Adrenal gland (tissue), 5 donors: ENCODE data around the gene S1PR1.

Experiments
- CTCF ChIP-seq, 6 experiments: fragments of 450-650 bp in 4 of 6; fragments of 200-600 bp in 2 of 6; sonication (generic) in 1 of 6; IDR thresholded peaks; 1 replicate in 5 of 6; 2 replicates in 1 of 6; pipeline versions ENCODE4 v1.5.1 to v1.8.0; 2016 to 2021; ENCODE audit warnings: antibody characterized with exemption in 6 of 6, mild to moderate bottlenecking in 2 of 6, moderate library complexity in 1 of 6
- POLR2A ChIP-seq, 2 donors: fragments of 450-650 bp; IDR thresholded peaks; one replicate each; pipeline ENCODE4 v1.6.1; 2017; ENCODE audit warnings: antibody characterized with exemption in 2 of 2, mild to moderate bottlenecking in 2 of 2, moderate library complexity in 1 of 2
- donor health status: DM: no; HTN: no; CAD: no.

- no peak for TF ChIP-seq CTCF (IDR thresholded peaks at IDR 0.05)
- TF ChIP-seq POLR2A (IDR thresholded peaks at IDR 0.05), result no peak
These were observed 30.3 kb downstream of the S1PR1 start for GRCh38 chr1:101267082-101267481.
